HG03575 (cell line): ENCODE measurements around the gene TAF12.
"Not testable (repeated sequence)": the region's sequence is repeated elsewhere in the genome, so short reads cannot be mapped to it uniquely, and the experiment has no call there.

Experiments
- ATAC-seq: cut with Tn5 transposase; IDR thresholded peaks from one replicate; pipeline ENCODE4 v1.9.1; 2021; ENCODE audit not compliant: unreplicated experiment, insufficient number of reproducible peaks, low FRiP score; ENCODE audit errors: extremely low read depth

The TAF12 gene

GRCh38 chr1:28642847-28643635, at the start of gene TAF12:
TSS of gene TAF12 (minus strand) at chr1:28643067. CDS start at chr1:28622081, 20,986 bp downstream.
- no peak for ATAC-seq

DNA sequence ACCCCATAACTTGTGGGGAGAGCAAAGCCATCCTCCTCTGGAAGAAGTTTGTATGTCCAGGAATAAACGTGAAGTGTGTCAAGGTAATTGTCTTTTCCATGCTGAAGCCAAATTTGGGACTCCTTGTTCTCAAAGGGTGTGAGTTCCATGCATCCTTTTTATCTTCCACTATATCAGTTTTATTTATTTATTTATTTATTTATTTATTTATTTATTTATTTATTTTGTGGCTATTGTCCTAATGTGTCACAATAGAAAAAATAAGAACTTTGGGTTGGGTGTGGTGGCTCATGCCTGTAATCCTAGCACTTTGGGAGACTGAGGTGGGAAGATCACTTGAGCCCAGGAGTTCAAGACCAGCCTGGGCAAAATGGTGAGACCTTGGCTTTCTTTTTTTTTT, 48.8 kb upstream of the TAF12 start:
- ATAC-seq: not testable (repeated sequence)

GRCh38 chr1:28684937-28685336, 42.1 kb upstream of the TAF12 start:
- no peak for ATAC-seq

GRCh38 chr1:28682840-28683239, 40.0 kb upstream of the TAF12 start:
- no peak for ATAC-seq

DNA sequence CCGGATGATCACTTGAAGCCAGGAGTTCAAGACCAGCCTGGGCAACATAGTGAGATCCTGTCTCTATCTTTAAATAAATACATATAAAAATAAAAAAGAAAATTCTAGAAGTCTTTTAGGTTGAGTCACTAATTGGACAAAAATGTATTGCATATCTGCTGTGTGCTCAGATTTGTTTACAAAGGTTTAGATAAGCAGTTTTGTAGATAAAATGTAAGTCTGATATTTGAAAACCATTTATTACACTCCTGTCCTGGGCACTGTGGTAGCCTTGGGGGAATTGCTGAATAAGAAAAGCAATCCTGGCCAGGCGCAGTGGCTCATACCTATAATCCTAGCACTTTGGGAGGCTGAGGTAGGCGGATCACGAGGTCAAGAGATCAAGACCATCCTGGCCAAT, 37.3 kb upstream of the TAF12 start:
- no peak for ATAC-seq

DNA sequence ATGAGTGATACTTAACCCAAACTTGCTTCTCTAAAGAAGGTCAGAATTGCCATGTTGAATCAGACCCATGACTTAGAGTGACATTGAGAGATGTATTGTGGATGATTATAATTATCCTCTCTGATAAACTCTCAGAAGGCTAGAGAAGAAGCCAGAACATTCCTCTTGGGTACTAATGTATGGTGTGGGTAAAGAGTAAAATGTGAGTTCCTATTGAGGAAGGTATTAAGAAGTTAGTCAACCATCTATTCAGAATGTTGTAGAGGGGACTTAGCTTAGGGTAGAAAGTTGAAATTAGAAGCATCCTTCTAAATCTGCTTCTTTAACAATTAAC, 33.0 kb upstream of the TAF12 start:
- no peak for ATAC-seq

DNA sequence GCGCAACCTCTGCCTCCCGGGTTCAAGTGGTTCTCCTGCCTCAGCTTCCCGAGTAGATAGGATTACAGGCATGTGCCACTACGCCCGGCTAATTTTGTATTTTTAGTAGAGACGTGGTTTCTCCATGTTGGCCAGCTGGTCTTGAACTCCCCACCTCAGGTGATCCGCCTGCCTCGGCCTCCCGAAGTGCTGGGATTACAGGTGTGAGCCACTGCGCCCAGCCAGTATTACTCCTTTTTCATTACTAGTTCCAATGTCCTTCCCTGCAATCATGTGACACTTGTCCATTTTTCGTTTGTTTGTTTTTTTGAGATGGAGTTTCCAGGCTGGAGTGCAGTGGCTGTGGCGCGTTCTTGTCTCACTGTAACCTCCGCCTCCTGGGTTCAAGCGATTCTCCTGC, 30.1 kb upstream of the TAF12 start:
- not testable (repeated sequence) for ATAC-seq

GRCh38 chr1:28671254-28671780, 28.4 kb upstream of the TAF12 start:
- ATAC-seq: no peak

GRCh38 chr1:28668956-28669723, 26.3 kb upstream of the TAF12 start:
- no peak for ATAC-seq

DNA sequence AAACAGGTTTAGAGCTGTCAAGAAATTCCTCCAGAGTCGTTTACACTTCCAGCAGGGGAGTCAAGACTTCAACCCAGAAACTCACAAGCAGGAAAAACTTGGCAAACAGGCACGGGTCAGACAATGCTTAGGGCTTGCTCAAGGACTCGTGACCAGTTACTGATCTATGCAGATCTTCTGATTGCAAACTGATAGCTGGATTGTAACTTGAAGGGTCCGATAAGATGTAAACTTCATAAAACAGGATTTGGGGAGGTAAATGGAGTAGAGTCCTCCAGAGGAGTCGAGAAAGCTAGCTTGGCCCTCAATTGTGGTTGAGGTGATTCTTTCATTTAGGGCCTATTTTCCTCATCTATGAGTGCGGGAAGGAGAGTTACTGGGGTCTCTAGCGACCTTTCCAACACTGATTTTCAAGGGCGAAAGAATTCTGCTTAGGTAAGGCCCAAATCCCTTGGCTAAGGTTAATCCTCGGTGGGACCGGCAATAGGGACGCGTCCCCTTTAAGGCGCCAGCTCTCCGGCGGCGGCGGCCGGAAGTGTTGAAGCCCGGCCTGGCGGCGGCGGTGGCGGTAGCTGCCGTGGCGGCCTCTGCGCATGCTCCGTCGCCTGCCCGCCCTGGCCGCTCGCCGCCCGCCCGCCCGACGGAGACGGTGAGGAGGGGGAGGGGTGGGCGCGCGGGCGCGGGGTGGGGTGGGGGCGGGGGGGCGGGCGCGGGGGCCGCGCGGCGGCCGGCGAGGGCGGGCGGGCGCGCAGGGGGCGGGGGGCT, 25.5 kb upstream of the TAF12 start, which contains the start of gene GMEB1:
Gene GMEB1, plus strand, starts transcription at position 594 of the 765 bp plus-strand sequence. CDS start 14,829 bp downstream, outside the sequence.
- ATAC-seq: no peak

DNA sequence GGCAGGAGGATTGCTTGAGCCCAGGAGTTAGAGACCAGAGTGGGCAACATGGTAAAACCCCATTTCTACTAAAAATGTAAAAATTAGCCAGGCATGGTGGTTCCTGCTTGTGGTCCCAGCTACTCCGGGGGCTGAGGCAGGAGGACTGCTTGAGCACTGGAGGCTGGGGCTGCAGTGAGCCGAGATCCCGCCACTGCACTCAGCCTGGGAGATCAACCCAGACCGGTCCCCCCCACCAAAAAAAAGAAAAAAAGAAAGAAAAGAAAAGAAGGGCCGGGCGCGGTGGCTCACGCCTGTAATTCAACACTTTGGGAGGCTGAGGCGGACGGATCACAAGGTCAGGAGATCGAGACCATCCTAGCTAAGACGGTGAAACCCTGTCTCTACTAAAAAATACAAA, 23.9 kb upstream of the TAF12 start:
- no peak for ATAC-seq

DNA sequence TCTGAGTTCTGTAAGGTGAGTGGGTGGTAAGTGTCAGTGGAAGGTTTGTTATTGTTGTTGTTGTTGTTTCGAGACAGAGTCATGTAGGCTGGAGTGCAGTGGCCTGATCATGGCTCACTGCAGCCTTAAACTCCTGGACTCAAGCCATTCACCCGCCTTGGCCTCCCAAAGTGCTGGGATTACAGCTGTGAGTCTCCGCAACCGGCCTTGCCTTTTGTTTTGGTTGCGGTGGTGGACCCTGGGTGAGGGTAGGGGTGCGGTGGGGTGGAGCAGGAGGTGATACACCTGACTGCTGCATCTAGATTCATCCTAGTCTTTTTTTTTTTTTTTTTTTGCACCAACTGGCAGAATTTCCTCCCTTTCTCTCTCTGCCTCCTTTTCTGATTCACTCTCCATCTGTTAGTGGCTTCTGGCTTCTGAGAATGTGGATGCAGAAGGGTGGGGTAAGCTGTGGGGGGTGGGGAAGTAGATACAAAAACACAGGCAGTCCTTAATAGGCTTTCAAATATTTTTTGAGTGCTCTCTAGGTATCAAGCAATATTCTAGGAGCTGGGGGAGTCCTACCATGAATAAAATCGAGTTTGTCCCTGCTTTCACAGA, 21.1 kb upstream of the TAF12 start:
- ATAC-seq: no peak

GRCh38 chr1:28656335-28656734, 13.5 kb upstream of the TAF12 start:
- no peak for ATAC-seq

DNA sequence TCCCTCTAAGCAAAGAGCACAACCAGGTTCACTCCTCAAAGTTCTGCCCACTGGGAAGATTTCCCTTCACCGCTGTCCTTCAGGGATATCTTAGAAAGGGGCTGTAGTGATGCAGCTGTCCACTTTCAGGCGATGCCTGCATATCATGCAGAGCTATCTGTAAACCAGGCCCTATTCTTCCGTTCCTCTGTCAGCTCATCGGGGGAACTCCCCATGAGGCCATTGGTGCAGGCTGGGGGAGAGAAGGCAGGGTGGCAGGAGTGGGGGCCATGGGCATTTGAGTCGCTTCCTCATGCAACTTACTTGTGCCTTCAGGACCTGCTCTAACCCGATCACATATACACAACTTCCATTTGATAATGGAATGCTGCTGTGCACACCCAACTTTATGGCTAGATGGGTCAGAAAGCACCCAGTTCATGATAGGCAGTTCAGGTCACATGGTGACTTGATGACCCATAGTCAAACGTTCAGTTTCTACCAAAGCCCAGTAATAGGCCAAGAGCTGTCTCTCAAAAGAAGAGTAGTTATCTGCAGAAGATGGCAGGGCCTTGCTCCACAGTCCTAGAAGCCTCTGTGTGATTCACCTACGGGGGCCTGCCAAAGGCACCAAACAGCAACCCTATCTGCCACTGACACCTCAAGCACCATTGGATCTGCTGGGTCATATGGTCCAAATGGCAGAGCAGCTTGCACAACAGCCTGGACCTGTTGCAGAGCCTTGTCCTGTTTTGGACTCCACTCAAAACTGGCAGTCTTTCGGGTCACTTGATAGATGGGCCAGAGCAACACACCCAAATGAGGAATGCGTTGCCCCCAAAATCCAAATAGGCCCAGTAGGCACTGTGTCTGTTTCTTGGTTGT, 12.8 kb upstream of the TAF12 start:
- not testable (repeated sequence) for ATAC-seq

DNA sequence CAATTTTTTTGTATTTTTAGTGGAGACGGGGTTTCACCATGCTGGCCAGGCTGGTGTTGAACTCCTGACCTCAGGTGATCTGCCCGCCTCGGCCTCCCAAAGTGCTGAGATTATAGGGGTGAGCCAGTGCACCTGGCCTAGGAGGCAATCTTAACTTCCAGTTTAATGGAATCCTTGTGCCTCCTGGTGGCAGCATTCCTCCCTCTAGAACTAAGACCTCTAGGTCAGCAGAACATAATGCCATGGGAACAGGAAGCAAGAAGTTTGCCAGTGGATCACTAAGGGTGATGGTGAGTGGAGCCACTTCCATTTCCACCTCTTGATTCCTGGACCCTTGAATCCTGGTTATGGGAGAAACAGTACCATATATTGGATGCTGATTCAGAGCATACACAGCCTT, 11.0 kb upstream of the TAF12 start:
- not testable (repeated sequence) for ATAC-seq

DNA sequence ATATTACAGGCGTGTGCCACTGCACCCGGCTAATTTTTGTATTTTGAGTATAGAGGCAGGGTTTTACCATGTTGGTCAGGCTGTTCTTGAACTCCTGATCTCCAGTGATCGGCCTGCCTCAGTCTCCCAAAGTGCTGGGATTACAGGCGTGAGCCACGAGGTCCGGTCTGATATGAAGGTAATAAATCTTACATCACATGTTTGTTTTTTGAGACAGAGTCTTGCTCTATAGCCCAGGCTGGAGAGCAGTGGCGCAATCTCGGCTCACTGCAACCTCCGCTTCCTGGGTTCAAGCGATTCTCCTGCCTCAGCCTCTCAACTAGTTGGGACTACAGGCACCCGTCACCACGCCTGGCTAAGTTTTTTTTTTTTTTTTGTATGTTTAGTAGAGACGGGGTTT, 10.2 kb upstream of the TAF12 start:
- ATAC-seq: not testable (repeated sequence)

DNA sequence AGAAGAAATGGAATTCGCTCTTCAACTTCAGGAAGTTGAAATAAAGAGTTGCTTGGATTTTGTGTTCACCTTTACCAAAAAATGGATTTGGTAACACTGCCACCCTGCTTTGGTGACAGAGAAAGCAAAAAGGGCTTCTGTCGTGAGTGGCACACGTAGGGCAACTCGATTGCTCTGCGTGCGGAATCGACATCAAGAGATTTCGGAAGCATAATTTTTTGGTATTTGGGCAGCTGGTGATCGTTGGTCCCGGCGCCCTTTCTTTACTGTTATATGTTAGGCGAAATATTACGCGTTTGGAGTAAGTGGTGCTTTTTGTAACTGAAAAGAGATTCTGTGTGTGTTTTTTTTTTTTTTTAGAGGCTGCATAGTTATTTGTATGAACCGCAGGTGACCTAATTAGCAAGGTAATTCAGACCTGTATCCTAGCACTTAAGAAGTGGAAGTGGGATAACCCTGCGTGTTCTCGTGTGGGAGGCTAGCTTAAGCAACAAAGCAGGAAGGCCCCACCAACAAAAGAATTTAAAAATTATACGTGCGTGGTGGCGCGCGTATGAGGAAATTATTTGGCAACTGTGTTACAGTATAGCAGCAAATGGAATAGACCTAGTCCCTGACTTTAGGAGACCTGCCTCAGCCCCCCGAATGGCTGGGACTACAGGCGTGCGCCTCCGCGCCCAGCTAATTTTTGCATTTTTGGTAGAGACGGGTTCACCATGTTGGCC, 5.8 kb upstream of the TAF12 start, which contains the start of gene RNU11:
Gene RNU11, plus strand, starts transcription at position 127 of the 725 bp plus-strand sequence.
- ATAC-seq: peak; percentile 22
